Activated CD8-positive, alpha-beta T cell treated with anti-CD3 and anti-CD28 coated beads for 36 hours (primary cell): ENCODE results near the gene P2RX4. TPM values are rescaled to one million over a fixed set of nuclear protein-coding genes. Genes with fewer than 3 reads are reported as not detected.
"Not testable (repeated sequence)": the region's sequence is repeated elsewhere in the genome, so short reads cannot be mapped to it uniquely, and the experiment has no call there.

ENCODE experiments used
- ATAC-seq: fragments of 200-7000 bp; cut with Tn5 transposase; one replicate; pipeline ENCODE4 v1.10.0; 2021; ENCODE audit warnings: mild to moderate bottlenecking, moderate library complexity
- CTCF ChIA-PET: fragments of 350-600 bp; sonication (Branson Sonifier 250); formaldehyde crosslinking; loops from one replicate; lab custom pipeline; 2021; ENCODE audit warnings: antibody characterized with exemption; lab: Charles Lee
- POLR2A ChIA-PET: fragments of 350-600 bp; sonication (Branson Sonifier 250); formaldehyde crosslinking; loops from one replicate; lab custom pipeline; 2021; ENCODE audit warnings: antibody characterized with exemption; lab: Charles Lee
- DNase-seq: peaks from one replicate; pipeline ENCODE4 v3.0.0-alpha.2; 2020
- H3K27ac Mint-ChIP-seq: one replicate; pipeline ENCODE4 v1.8.0; 2021; ENCODE audit warnings: mild to moderate bottlenecking, mixed read lengths
- H3K27me3 Mint-ChIP-seq: one replicate; pipeline ENCODE4 v1.8.0; 2021; ENCODE audit warnings: mixed read lengths
- H3K36me3 Mint-ChIP-seq: one replicate; pipeline ENCODE4 v1.8.0; 2021; ENCODE audit warnings: low read depth, mixed read lengths
- H3K4me1 Mint-ChIP-seq: one replicate; pipeline ENCODE4 v1.8.0; 2021; ENCODE audit warnings: low read depth, mixed read lengths
- H3K4me3 Mint-ChIP-seq: one replicate; pipeline ENCODE4 v1.8.0; 2021; ENCODE audit warnings: mild to moderate bottlenecking, moderate library complexity, mixed read lengths
- H3K9me3 Mint-ChIP-seq: one replicate; pipeline ENCODE4 v1.8.0; 2021; ENCODE audit warnings: mixed read lengths
- CTCF ChIP-seq: fragments of 200-600 bp; IDR thresholded peaks from one replicate; pipeline ENCODE4 v1.8.0; 2022; ENCODE audit warnings: antibody characterized with exemption, mild to moderate bottlenecking
- intact Hi-C: fragments of 100-400 bp; cut with micrococcal nuclease; formaldehyde crosslinking; loops from one replicate; pipeline ENCODE4 v1.10.0; 2022
- total RNA-seq, 2 experiments: library from RNA; stranded (reverse); gene quantifications; one replicate each; pipeline ENCODE4 v1.2.3, GENCODE V29; 2021

The P2RX4 gene
- total RNA-seq, 2 experiments from 2014 or later = 12.2 to 15.1 TPM

- POLR2A ChIA-PET = no interaction called here
Measured at GRCh38 chr12:121278169-121279070, 68.5 kb downstream of the P2RX4 start.

GRCh38 chr12:121279071-121279375 lies 69.1 kb downstream of the P2RX4 start:
- no peaks in the 10 kb centered on the region for H3K9me3 Mint-ChIP-seq
- no peaks in the 10 kb centered on the region for H3K27me3 Mint-ChIP-seq
- intact Hi-C loops = no loop called here
- DNase-seq = no peak
- POLR2A ChIA-PET = no interaction called here
- H3K36me3 Mint-ChIP-seq = peaks cover 19% of the 10 kb centered on the region
- peaks cover 8% of the 10 kb centered on the region for H3K4me1 Mint-ChIP-seq
- no peak overlapping the region for H3K27ac Mint-ChIP-seq
- TF ChIP-seq CTCF = no peak
- CTCF ChIA-PET = interaction anchor here (1.3 kb wide), 1 partner anchor 8 kb away, joined by 3 read pairs; no protein-coding TSS in a partner anchor
- H3K4me3 Mint-ChIP-seq = no peak overlapping the region
- ATAC-seq = no peak

More at GRCh38 chr12:121278169-121279070, 68.5 kb downstream of the P2RX4 start:
- TF ChIP-seq CTCF = no peak
- H3K27ac Mint-ChIP-seq = no peak overlapping the region
- H3K4me3 Mint-ChIP-seq = no peak overlapping the region
- H3K9me3 Mint-ChIP-seq = no peaks in the 10 kb centered on the region
- no peaks in the 10 kb centered on the region for H3K27me3 Mint-ChIP-seq
- CTCF ChIA-PET = interaction anchor here (1.3 kb wide), 1 partner anchor 8 kb away, joined by 3 read pairs; no protein-coding TSS in a partner anchor
- peaks cover 8% of the 10 kb centered on the region for H3K4me1 Mint-ChIP-seq
- DNase-seq = no peak
- no peak for ATAC-seq
- intact Hi-C loops = no loop called here
- H3K36me3 Mint-ChIP-seq = peaks cover 19% of the 10 kb centered on the region

- Mint-ChIP-seq H3K4me3 (no peak overlapping the region), H3K27ac (no peak overlapping the region), H3K36me3 (peaks cover 19% of the 10 kb centered on the region), H3K9me3 (no peaks in the 10 kb centered on the region), H3K27me3 (no peaks in the 10 kb centered on the region), H3K4me1 (peaks cover 8% of the 10 kb centered on the region)
- ChIA-PET CTCF (interaction anchor here (1.3 kb wide), 1 partner anchor 9 kb away, joined by 3 read pairs; no protein-coding TSS in a partner anchor), POLR2A (no interaction called here)
- intact Hi-C loops = no loop called here
- DNase-seq (no peak), ATAC-seq (no peak)
- no peak for TF ChIP-seq CTCF
Measured at GRCh38 chr12:121279507-121279915, 69.6 kb downstream of the P2RX4 start.

- ATAC-seq, H3K27ac Mint-ChIP-seq: not testable (repeated sequence)
Measured at GRCh38 chr12:121280531-121280930, 70.6 kb downstream of the P2RX4 start.

GRCh38 chr12:121281116-121281515 lies 71.2 kb downstream of the P2RX4 start:
- H3K9me3 Mint-ChIP-seq, POLR2A ChIA-PET, intact Hi-C loops, ATAC-seq, H3K27ac Mint-ChIP-seq, H3K27me3 Mint-ChIP-seq, DNase-seq, H3K4me3 Mint-ChIP-seq, CTCF ChIA-PET, H3K4me1 Mint-ChIP-seq: not testable (repeated sequence)
- H3K36me3 Mint-ChIP-seq = peaks cover 16% of the 10 kb centered on the region

More at GRCh38 chr12:121280531-121280930, 70.6 kb downstream of the P2RX4 start:
- CTCF ChIA-PET, intact Hi-C loops, POLR2A ChIA-PET, H3K27me3 Mint-ChIP-seq, H3K9me3 Mint-ChIP-seq, H3K4me3 Mint-ChIP-seq, H3K4me1 Mint-ChIP-seq, DNase-seq: not testable (repeated sequence)
- H3K36me3 Mint-ChIP-seq = peaks cover 18% of the 10 kb centered on the region
